COLO668 (cell line): Measurements from ENCODE around the gene TNRC18.
"Not testable (repeated sequence)": the region's sequence is repeated elsewhere in the genome, so short reads cannot be mapped to it uniquely, and the experiment has no call there.

Experiments used
- DNase-seq: peaks from one replicate; lab custom pipeline; 2025; ENCODE audit not compliant: unreplicated experiment; lab: John Stamatoyannopoulos, UW

Gene TNRC18

DNA sequence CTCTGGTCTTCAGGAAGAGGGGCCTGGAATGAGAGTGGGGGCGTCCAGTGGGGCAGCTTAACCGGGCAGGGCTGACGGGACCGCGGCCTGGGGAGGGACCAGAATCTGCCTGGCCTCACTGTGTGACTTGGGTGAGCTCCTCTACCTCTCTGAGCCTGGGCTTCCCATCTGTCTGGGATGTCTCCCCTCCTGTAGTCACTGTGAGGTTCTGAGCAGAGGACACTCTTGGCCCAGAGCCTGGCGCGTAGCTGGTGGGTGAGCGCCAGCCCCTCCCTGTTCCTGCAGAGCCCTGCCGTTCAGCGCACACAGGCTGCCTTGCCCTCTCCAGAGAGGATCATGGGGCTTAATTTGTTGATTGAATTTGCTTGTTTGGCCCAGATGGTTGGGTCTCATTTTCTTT is 148.1 kb downstream of the TNRC18 start:
- peak; percentile 63 for DNase-seq

DNA sequence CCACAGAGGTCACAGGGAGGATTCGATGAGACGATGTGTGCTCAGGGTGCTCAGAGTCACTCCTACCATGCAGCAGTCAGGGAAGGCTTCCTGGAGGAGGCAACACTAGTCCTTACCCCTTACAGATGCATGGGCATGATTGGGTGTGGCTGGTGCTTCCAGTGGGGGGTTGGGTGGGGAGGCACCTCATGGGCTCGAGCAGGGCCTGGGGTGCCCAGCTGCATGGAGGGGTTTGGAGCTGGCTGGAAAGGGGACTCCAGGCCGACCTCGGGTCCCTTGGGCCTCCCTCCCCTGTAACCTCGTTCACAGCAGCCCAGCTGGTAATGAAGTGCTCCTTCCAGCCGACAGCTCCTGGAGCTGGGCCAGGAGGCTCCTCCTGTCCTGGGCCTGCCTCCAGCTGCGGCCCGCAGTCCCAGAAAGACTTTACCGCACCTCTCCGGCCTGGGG is 148.6 kb downstream of the TNRC18 start:
- peak; percentile 31 for DNase-seq

DNA sequence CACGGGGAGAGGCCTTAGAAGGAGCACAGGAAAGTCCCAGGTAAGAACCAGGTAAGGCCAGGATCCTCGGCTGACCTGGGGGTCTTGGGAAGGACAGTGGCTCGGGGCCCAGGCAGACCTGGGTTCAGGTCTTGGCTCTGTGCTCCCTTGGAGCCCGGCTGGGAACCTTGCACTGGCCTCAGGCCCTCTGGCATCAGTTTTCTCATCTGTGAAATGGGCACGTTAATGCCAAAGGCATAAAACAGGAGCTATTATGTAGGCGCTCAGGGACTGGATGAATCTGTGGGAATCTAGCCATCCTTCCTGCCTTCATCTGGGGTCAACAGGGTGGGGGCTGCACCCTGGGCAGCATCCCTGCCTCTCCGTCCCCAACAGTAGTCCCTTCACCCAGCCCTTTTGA is 149.2 kb downstream of the TNRC18 start:
- no peak for DNase-seq

DNA sequence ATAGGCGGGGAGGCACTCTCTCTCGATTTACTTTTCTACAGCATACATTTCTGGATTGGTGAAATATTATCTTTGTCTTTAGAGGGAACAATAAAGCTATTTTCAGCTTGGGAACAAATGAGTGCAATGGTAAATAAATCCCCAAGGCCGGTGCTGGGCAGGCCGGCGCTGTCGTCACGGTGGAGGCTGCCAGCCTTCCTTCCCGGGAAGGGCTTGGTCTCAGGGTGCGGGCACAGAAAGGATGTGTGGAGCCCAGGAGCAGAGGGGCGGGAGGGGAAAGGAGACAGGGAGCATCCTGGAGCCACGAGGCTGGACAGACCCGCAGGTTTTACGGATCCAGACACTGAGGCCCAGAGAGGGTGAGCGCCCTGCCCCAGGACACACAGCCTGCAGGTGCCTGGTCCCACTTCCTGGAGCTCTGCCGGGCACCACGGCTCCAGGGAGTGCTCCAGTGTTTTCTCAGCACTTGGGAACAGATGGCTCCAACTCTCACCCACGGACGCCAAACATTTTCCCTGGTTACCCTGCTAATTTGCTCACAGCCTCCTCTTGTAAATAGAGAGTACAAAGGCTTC is 149.7 kb downstream of the TNRC18 start:
- peak; percentile 93 for DNase-seq

DNA sequence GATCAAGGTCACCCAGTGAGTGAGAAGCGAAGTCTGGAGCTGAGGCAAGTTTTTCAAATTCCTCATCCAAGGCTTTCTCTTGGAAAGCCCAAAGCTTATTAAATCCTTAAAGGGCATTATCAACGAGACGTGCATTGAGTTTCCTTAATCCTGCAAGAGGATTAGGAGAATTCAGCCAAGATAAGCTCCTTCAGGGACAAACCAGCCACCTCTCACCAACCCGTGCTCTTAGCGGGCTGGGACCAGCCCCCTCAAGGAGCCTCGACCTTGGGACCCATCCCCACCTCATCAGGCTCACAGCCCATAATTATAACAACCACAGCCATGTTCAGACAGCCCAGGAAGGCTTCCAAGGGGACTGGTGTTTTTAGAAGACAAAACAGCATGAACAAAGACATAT is 152.8 kb downstream of the TNRC18 start:
- no peak for DNase-seq

DNA sequence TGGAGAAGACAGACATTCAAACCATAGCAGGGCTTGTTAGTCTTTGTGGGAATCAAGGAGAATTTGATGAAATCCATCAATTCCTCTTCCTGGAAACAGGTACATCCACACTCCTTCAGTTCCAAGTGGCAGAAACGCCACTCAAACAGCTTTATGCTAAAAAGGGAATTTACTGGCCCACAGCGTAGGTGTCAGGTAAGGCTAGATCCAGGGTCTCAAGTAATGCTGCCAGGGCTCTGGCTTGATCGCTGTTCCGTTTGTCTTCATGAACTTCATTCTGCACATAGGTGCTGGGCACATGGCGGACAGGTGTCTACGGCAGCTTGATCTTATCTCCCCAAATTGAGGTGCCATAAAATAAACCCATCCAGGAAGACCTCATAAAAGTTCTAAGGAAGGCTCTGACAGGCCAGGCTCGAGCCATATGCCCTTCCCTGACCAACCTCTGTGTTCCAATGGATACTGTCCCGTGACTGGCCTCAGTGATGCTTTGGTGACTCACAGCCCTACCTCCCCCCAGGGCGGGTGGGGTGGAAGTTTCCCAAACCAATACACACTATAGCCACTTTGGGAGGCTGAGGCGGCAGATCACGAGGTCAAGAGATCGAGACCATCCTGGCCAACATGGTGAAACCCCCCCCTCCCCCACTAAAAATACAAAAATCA is 153.5 kb downstream of the TNRC18 start:
- DNase-seq: not testable (repeated sequence)

DNA sequence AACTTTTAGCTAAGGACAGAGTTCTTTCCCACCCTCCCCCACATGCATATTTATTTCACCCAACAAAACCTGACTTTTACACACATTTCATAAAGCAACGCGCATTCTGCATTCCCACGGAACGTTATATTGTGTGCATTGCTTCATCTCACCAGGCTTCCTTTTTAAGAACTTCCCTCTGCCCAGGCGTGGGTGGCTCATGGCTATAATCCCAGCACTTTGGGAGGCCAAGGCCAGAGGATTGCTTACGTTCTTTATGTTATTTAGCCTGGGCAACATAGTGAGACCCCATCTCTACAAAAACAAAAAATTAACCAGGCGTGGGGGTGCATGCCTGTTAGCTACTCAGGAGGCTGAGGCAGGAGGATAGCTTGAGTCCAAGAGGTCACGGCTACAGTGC is 155.8 kb downstream of the TNRC18 start:
- not testable (repeated sequence) for DNase-seq

DNA sequence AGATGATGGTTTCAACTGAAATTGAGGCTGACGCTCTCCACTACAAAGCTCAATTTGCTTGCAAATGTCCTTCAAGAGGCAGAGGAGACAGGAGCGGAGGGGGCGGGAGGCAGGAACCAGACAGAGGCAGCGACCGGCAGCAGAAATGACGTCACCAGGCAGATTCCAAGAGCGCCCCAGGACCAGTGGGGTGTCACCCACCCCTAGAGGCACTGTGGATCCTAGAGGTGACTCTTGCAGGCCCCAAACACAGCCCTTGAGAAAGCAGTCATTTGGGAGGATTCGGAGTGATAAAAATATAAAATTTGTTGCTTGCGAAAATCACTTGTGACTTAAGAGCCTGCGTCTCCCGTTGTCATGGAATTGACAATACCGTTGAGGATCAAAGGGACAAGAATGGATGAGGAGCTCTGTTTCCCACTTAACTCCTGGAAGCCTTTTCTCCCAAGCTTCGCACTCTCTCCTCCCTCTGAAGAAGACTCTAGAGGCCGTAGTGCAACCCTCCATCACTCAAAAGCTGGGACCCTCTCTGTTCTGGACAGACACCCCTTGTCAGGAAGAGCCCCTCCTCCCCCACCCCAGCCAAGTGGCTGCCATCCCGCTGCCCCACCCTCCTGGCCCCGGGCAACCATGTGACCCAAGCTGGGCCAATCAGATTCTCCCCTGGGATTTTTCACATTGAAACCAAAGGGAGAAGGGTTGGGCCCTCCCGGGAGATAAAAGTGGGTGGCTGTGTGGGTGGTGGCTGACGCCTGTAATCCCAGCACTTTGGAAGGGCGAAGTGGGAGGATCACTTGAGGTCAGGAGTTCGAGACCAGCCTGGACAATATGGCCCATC is 157.2 kb downstream of the TNRC18 start:
- DNase-seq: no peak

DNA sequence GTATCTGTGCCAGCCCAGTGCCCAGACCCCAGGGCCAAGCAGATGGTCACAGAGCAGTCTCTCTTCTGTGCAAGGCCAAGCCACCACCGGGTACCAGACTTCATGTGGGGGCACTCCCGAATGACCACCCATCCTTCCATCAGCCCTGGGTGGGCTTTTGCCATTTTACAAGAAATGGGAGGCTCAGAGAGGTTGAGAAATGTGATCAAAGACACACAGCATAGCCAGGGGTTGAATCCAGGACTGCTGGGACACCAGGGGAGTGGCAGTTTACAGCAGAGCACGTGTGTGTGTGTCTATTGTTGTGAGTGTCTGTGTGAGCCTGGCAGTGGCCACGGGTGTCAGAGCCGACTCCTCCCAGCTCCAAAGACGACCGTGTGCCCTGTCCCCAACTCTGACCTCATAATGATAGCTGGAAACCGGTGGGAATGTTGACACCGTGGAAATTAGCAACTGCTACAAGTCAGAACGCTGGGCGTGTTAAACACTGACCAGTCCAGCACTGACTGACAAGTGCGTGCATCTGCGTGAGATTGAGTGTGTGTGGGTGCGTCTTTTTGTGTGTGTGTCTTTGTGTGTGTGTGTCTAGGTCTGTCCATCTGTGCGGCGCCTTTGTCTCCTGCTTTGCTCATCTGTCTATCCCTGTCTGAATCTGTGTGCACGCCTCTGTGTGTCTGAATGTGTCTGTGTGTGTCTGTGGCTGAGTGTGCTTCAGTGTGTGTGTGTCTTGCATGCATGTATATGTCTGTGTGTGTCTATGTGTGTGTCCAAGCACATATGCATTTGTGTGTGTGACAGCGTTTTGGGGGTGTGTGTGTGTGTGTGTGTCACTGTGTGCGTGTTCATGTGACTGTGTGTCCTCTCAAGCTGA is 158.1 kb downstream of the TNRC18 start:
- no peak for DNase-seq

DNA sequence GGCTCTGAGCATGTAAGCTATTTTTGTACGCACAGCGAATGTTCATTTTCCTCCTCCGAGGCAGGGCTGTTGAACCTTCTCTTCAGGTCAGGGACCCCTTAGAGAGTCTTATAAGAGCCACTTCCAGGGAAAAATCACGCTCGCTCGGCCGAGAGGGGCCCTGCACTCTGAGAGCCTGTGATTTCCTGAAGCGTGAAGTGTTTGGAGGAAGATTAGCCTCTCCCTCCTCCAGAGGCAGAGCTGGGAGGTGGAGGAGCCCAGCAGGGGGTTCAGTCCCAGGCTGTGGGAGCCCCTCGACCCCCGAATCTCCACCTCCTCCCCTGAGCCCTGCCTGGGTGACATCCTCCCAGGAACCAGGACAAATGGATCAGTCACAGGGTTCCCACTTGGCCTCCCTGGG is 160.6 kb downstream of the TNRC18 start:
- not testable (repeated sequence) for DNase-seq

DNA sequence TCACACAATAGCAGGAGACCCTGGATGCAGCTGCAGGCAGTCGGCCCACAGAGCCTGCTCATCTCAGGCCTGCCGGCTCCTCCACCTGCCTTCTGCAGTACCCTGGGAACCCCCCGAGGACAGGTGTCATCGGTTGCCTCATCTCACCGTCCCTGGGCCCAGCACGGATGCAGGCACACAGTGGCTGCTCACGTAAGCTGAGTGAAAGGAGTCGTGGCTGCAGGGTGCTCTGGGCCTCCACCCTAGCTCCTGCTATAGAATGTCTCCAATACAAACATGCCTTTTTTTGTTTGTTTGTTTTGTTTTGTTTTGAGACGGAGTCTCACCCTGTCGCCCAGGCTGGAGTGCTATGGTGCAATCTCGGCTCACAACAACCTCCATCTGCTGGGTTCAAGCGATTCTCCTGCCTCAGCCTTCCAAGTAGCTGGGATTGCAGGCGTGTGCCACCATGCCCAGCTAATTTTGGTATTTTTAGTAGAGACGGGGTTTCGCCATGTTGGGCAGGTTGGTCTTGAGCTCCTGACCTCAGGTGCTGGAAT is 163.0 kb downstream of the TNRC18 start:
- peak; percentile 76 for DNase-seq
